HG03045 (cell line): Measurements from ENCODE around the gene PDLIM5.
"Not testable (repeated sequence)": the region's sequence is repeated elsewhere in the genome, so short reads cannot be mapped to it uniquely, and the experiment has no call there.

Experiments used
- ATAC-seq: cut with Tn5 transposase; IDR thresholded peaks from one replicate; pipeline ENCODE4 v1.9.1; 2021; ENCODE audit warnings: mild to moderate bottlenecking, moderate library complexity; ENCODE audit not compliant: unreplicated experiment

PDLIM5 gene

DNA sequence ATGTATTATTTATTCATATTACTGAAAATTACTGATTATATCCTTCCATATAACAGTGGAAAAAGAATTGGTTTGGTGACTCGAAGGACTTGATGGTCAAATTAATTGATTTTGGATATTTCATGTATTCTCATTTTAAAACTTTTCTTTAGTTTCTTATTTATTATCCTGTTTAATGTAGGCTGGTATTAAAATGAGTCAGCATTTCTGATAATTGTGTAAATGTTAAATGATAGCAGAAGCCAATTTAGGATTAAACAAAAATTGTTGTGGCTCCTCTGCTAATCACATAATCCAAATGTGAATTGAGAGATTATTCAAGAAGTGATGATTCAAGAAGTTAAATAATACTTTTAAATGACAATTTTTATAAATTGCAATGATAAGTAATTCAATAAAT, 38.7 kb downstream of the PDLIM5 start:
- no peak for ATAC-seq

DNA sequence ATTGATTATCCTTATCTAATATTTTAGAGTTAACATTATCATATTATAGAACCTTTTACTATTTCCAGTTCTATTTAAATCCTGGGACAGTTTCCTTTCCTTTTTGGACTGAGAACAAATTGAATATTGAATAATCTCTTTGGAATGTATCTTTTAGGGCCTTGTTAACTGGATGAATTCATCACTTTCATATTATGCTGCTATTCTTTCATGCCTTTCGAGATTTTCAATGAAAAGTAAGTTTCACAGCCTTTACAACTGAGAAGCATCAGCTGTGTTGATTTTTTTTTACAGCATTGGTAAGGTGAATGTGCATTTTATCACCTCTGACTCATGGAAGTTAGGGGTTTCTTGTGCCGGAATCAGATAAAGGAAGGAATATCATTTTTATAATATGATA, 39.6 kb downstream of the PDLIM5 start:
- no peak for ATAC-seq

DNA sequence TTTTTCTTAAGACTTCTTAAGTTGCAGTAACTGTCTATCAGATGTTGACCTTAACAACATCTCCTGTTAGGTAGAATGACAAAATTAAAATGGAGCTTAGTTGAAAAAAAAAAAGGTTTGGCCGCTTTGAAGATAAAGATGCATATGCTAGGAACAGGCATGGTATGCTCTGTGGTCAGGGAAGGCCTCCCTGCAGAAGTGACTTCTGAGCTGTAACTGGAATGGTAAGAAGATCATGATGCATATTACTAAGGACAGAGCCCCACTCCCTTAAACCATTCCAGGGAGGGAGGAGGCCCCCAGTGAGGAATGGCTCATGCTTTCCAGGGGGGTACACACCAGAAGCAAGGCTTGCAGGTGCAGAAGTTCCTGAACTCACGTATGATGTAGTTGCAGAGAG, 43.7 kb downstream of the PDLIM5 start:
- no peak for ATAC-seq

DNA sequence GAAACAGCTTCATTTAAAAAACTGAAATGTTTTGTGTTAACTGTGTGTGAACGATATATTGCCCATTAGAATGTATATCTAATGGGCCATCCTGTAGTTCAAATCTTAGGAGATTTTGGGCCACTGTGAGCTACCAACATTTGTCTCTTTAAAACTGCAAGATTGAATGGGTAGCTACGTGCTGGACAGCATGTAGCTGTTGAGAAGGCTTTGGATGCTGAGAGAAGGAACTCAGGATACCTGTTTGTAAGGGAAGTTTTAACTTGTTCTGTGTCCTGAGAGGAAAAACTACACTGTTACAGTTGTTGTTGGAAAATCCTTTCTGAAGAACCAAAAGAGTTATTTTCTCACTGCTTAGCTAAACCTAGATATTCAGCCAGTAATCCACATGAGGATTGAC, 45.9 kb downstream of the PDLIM5 start:
- ATAC-seq: no peak

DNA sequence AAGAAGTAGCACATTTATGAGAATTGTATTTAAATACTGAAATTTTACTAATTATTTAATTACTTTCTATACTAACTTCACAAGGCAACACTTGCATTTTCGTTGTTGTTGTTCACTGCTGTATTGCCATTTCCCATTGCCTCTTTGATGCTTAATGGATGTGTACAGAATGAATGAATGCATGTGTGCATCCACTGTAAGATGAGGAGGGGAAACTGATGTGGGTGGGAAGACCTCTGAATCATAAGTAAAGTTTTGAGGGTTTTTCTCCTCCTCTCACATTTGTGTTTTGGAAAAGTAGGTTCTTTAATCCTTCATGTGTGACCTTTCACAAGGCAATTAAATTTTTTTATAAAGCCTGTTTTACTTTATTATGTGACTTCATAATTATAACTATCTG, 46.8 kb downstream of the PDLIM5 start:
- ATAC-seq: no peak

DNA sequence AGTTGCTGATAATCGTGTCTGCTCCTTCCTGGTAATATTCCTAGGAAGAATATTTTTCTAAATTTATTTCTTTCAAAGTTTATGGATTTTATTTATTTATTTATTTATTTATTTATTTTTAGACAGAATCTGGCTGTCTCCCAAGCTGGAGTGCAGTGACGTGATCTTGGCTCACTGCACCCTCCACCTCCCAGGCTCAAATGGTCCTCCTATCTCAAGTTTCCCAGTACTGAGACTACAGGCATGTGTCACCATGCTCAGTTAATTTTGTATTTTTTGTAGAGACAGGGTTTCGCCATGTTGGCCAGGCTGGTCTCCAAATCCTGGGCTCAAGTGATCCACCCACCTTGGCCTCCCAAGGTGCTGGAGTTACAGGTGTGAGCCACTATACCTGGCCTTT, 48.9 kb downstream of the PDLIM5 start:
- no peak for ATAC-seq

DNA sequence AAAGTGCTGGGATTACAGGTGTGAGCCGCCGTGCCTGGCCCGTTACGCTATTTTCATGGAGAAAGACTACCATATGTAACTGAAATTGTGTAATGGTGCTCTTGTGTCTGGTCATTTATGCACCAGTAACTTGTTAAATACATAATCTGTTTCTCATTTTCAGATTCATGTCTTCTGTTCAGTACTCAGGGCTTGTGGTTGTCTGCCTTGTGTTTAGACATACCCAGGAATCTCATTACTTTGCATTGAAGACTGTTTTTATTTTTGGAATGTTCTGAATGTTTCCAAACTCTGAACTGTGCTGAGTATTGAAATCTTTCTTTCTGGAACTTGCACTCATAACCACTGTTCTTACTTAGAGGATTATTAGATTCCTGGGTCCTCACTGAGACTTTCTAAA, 52.8 kb downstream of the PDLIM5 start:
- ATAC-seq: no peak

DNA sequence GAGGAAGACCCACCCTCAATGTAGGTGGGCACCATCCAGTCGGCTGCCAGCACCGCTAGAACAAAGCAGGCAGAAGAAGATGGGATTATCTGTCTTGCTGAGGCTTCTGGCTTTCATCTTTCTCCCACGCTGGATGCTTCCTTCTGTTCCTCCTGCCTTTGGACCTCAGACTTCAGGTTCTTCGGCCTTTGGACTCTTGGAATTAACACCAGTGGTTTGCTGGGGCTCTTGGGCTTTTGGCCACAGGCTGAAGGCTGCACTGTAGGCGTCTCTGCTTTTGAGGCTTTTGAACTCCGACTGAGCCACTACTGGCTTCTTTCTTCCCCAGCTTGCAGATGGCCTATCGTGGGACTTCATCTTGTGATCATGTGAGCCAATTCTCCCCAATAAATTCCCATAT, 55.1 kb downstream of the PDLIM5 start:
- ATAC-seq: no peak

DNA sequence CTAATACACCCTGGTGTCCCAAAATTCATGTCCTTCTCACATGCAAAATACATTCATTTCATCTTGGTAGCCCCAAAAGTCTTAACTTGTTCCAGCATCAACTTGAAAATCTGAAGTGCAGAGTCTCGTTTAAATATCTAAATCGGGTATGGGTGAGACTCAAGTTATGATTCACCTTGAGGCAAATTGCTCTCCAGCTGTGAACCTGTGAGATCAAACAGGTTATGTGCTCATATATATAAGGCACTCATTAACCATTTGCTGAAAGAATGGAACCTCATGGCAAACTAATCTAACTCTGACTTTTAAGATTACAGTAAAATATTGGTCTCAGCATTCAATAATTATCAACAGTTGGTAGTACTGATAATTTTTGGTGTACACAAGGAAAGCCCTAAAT, 55.5 kb downstream of the PDLIM5 start:
- ATAC-seq: no peak

DNA sequence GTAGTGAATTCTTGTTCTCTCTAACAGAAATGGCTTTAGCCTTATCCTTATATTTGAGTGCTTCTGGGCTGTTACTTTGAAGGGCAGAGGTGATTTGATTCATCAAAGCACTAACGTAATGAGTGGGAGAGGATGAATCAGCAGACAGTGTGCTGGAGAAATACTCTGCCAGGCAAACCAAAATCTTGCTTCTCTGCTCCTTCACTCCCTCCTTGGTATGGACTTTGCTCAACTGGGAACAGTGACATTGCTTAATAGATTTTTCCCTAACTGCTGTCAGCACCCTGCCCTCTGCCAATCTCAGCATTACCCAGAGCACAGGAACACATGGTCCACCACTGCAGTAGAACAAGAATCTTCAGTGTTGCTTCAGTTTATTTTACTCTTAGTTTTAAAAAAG, 56.0 kb downstream of the PDLIM5 start:
- no peak for ATAC-seq

DNA sequence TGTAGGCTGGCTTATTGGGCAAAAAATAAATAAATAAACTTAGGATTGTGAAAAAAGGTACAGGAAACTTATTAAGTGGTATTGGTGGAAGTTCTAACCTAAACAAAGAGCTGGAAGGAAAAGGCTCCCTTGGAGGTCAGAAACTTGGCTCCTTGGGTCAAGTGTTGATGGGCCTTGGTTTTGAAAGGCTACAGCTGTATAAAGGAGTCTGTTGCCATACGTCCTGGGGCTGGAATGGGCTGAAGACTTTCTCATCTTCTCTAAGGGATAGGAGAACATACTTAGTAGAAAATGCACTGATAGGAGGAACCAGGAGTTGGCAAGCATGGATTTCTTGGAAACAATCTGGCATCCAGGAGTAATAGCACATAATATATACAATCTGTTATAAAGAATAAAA, 56.6 kb downstream of the PDLIM5 start:
- ATAC-seq: no peak

DNA sequence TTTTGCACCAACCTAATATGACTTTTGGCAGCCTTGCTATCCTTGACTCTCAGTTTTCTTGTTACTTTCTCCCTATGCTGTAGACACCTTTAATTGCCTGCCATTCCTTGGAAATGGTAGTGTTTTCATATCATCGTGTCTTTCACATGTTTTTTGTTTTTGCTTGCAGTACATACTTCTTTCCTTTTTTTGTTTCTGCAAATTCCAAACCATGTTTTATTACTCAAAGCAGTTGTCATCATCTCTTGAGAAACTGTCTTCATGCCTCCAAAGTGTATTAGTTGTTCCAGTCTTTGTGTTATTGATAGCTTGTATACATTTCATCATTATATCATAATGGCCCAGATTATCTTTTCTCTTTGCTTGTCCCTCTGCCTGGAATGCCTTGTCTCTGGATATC, 57.1 kb downstream of the PDLIM5 start:
- ATAC-seq: no peak

DNA sequence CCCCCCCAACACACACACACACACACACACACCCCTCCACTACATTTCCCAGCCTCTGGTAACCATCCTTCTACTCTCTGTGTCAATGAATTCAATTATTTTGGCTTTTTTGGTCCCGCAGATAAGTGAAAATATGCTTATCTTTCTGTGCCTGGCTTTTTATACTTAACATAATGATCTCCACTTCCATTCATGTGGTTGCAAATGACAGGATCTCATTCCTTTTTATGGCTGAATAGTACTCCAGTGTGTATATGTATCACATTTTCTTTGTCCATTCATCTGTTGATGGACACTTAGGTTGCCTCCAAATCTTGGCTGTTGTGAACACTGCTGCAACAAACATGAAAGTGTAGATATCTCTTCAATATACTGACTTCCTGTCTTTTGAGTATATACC, 59.8 kb downstream of the PDLIM5 start:
- ATAC-seq: no peak

DNA sequence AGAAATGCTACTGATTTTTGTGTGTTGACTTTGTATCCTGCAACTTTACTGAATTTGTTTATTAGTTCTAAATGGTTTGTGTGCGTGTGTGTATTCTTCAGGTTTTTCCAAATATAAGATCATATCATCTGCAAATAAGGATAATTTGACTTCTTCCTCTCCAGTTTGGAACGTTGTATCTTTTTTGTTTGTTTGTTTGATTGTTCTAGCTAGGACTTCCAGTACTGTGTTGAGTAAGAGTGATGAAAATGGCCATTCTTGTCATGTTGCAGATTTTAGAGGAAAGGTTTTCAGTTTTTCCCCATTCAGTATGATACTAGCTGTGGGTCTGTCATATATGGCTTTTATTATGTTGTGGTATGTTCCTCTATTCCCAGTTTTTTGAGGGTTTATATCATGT, 61.8 kb downstream of the PDLIM5 start:
- not testable (repeated sequence) for ATAC-seq

DNA sequence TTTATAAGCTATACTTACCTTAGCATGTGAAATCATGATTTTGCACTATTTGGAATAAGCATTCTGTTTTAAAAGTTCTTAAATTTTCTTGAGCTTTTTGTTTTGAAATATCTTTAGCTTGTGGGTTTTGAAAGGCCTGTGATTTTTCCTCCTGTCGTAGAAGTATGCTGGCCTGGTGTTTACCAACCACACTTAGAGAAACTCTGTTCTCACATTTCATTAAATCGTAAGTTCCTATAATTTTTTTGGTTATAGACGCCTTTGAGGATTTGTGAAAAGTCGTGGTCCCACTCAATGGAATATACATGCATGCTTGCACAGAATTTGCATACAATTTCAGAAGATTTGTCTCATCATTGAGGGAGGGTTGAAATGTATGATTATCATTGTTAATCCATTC, 63.6 kb downstream of the PDLIM5 start:
- ATAC-seq: no peak

DNA sequence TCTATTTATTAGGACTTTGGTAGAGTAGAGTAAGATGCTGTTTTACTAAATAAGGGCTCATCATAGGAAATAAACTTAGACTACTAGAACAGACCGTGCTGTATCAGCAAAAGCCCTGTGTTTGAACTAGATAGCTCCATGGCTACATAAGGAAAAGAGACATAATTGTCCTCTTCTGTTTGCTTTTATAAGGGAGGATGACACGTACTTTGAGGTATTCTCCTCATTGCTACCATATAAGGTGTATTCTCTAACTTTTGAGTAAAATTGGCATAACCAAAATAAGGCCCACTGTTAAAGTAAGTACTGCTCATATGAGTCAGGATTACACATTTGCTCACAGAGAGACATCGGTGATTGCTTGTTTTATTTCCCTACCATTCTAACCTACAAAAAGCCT, 64.3 kb downstream of the PDLIM5 start:
- no peak for ATAC-seq

DNA sequence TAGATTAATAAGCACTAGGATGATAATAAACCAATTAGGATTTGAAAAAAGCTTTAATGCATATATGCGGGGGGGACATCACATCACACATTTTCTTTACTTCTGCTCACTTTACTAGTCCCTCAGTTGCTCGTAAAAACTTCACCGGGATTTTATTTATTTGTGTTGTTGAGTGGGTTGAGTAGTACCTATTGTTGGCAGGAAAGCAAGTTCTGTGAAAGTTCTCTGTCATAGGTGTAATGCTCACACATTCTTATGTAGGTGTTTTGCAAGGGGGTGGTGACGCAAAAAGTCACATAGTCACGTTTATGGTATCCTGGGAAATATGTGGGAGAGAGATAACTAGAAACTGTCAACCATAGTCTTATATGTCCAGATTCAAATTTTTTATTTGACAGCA, 65.3 kb downstream of the PDLIM5 start:
- ATAC-seq: no peak

DNA sequence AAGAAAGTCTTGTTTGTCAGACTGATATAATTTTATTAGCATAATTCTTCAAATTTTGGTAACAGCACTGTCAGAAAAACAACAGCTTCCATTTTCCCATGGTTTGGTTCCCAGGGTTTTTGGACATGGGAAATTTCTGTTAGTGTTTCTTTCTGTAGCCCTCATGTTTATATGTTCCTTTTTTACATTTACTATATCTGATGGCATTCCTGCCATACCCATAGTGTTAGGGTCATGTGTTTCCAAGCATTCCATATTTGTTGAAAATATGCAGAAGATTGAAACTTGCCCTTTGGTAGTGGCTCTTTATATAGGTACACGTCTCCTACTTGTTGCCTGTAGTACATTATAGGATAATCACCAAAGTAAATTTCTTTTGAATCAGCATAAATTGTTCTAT, 65.8 kb downstream of the PDLIM5 start:
- no peak for ATAC-seq

DNA sequence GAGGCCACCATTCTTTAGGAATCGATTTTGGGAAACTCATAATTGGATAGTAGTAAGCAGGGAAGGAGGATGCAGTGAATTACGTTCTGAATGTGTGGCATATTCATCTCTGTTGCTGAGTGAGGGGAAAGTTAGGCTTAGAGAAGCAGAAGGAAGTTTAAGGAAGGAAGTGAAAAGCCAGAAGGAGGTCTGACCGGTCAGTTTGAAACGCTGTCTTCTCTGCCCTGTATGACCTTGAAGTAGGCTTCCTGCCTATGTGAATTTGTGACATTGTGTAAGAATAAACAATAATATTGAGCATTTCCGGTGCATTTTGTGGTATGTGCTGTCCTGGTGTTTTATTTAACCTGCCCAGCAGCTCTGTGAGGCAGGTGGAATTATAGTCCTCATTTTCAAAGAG, 67.3 kb downstream of the PDLIM5 start:
- no peak for ATAC-seq

DNA sequence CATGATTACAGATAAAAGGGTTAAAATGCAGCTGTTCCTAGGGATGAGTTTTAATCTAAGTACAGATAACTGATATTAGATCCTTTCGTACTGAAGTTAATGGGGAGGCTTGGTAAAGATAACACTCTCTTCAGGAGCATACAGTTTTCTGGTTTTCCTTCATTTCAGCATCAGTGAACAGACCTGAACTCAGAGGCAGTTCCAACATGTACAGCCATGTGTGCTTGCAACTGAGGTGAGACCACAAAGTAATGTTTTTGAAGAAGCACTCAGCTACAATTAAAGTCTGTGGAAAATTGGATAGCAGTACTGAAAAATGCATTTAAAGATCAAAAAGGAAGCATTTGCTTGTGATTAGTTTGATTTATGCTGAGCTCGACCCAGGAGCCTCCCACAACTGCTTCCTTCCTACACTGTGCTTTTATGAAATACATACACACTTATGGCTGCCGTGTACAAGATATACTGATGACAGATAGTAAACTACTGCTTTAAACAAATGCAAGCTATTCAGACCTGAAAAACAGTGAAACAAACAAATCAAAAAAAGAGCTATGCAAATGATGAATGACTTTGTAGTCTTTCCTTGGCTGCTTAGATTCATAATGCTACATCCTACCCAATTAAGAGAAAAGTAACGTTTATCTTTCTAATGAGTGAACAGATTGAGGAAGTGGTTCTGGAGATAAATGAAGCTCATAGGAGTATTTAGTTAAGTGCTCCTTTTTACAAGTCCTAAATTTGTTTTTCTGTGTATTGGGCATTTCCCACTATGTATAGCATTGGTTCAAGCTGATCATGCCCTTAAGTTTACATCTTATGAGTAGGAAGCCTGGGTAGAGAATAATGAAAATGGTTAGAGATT, 68.4 kb downstream of the PDLIM5 start:
- ATAC-seq: no peak

DNA sequence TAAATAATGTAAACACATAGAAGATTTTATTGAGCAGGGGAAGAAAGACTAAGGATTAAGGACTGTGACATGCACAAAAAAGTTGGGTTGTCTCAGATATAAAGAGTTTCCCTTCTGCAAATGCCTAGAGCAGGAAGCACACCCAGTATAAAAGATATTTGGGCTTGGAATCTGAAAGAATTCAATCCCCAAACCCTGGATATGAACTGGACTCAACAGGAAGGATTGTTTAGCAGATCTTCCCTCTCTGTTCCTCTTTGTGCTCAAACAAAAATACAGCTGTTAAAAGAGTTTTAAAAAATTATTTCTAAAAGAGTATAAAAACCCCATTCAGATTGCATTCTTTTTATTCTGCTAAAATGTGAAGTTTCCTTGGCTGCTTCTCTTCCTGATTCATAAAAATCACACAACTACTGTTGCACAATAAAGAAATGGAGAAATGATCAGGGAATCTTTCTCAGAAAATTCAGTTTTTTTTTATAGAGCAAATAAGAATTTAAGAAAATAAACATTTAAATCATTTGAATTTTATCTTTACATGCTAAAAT, 71.4 kb downstream of the PDLIM5 start:
- ATAC-seq: no peak

DNA sequence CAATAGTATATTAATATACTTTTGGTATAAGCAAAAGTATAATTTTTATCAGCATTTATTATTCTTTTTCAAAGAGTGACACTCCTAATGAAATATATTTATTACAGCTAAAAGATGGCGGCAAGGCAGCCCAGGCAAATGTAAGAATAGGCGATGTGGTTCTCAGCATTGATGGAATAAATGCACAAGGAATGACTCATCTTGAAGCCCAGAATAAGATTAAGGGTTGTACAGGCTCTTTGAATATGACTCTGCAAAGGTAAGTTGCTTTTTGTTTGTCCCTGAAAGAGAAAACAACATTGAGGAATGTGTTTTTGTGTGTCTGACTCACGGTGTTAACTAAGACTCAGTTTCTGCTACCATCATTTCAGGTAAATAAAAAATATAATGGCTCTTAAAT, 71.9 kb downstream of the PDLIM5 start:
- no peak for ATAC-seq
